OCI-LY7 (cell line): Measurements from ENCODE around the gene SMURF1. TPM values are rescaled to one million over a fixed set of nuclear protein-coding genes. Genes with fewer than 3 reads are reported as not detected.

Experiments
- BruUV-seq: library from RNA; stranded (reverse); fragments of 400-500 nt; replicated peaks from 2 replicates; lab custom pipeline; 2021; lab: Mats Ljungman, UMichigan
- CTCF ChIA-PET: fragments of 300-600 bp; sonication (Branson Sonifier 250); formaldehyde crosslinking; loops from one replicate; lab custom pipeline; 2022; ENCODE audit warnings: antibody characterized with exemption; ENCODE audit not compliant: unreplicated experiment; lab: Charles Lee
- POLR2A ChIA-PET: fragments of 300-600 bp; sonication (Branson Sonifier 250); formaldehyde crosslinking; loops from one replicate; lab custom pipeline; 2022; ENCODE audit warnings: antibody characterized with exemption; lab: Charles Lee
- DNase-seq: peaks from one replicate; pipeline ENCODE4 v3.0.0-alpha.2; 2015; ENCODE audit warnings: low spot score
- H2AFZ ChIP-seq: fragments of 200-600 bp; sonication (generic), shearing (Covaris generic); 2 replicates; pipeline ENCODE4 v1.6.1; 2014; ENCODE audit warnings: mild to moderate bottlenecking, antibody characterized with exemption, low read length, moderate library complexity
- H3K27ac ChIP-seq: fragments of 200-600 bp; sonication (generic); 2 replicates; pipeline ENCODE4 v1.5.1; 2014; ENCODE audit warnings: mixed run types, low read depth, mild to moderate bottlenecking, moderate library complexity, low read length, inconsistent platforms; ENCODE audit not compliant: poor library complexity, severe bottlenecking
- H3K36me3 ChIP-seq: fragments of 200-600 bp; sonication (generic); 2 replicates; pipeline ENCODE4 v1.6.1; 2014; ENCODE audit warnings: mild to moderate bottlenecking, antibody characterized with exemption, low read length, moderate library complexity, mixed read lengths; ENCODE audit not compliant: insufficient read depth
- H3K4me1 ChIP-seq: fragments of 200-600 bp; sonication (generic); 2 replicates; pipeline ENCODE4 v1.5.1; 2014; ENCODE audit warnings: mild to moderate bottlenecking, low read length; ENCODE audit not compliant: insufficient read depth, poor library complexity, severe bottlenecking
- H3K4me2 ChIP-seq: fragments of 200-600 bp; sonication (generic); 2 replicates; pipeline ENCODE4 v1.6.1; 2014; ENCODE audit warnings: mild to moderate bottlenecking, low read length
- H3K4me3 ChIP-seq: fragments of 200-600 bp; sonication (generic); 2 replicates; pipeline ENCODE4 v1.5.1; 2014; ENCODE audit warnings: mild to moderate bottlenecking, low read depth, low read length; ENCODE audit not compliant: poor library complexity, severe bottlenecking
- H3K79me2 ChIP-seq: fragments of 200-600 bp; sonication (generic); 2 replicates; pipeline ENCODE4 v1.6.1; 2016; ENCODE audit warnings: low read depth, mild to moderate bottlenecking, low read length, moderate library complexity, mixed read lengths; ENCODE audit not compliant: insufficient read depth
- H3K9me2 ChIP-seq: fragments of 200-600 bp; sonication (generic); 2 replicates; pipeline ENCODE4 v1.6.1; 2016; ENCODE audit warnings: mild to moderate bottlenecking, low read length, mixed read lengths; ENCODE audit not compliant: insufficient read depth
- H3K9me3 ChIP-seq: fragments of 200-600 bp; sonication (generic); 2 replicates; pipeline ENCODE4 v1.6.1; 2014; ENCODE audit warnings: mild to moderate bottlenecking, mixed run types, low read length, mixed read lengths
- H4K20me1 ChIP-seq: fragments of 200-600 bp; sonication (generic); 2 replicates; pipeline ENCODE4 v1.6.1; 2014; ENCODE audit warnings: mild to moderate bottlenecking, antibody characterized with exemption, low read length, moderate library complexity, mixed read lengths; ENCODE audit not compliant: insufficient read depth
- CTCF ChIP-seq: fragments of 200-600 bp; sonication (generic); conservative IDR thresholded peaks from 2 replicates; pipeline ENCODE4 v1.5.1; 2014; ENCODE audit warnings: mild to moderate bottlenecking, antibody characterized with exemption, low read length, moderate library complexity, mixed read lengths
- EZH2phosphoT487 ChIP-seq: fragments of 200-600 bp; sonication (generic); IDR thresholded peaks from 2 replicates; pipeline ENCODE4 v1.6.1; 2018; ENCODE audit warnings: low read depth, borderline replicate concordance, mild to moderate bottlenecking, mixed run types, antibody characterized with exemption, low read length, moderate library complexity, mixed read lengths
- intact Hi-C: fragments of 100-400 bp; cut with micrococcal nuclease; formaldehyde crosslinking; loops from one replicate; pipeline ENCODE4 v1.10.0; 2022; ENCODE audit not compliant: unreplicated experiment
- total RNA-seq, 2 experiments: library from RNA; depleted of rRNA in 1 of 2; stranded (reverse); fragments of >200 nt in 1 of 2; shearing (Covaris generic) in 1 of 2; gene quantifications; 2 replicates each; pipeline ENCODE4 v1.2.3, GENCODE V29; 2014 to 2022

Gene SMURF1
- total RNA-seq, 2 experiments from 2014 or later = 11.5 to 17.8 TPM

DNA sequence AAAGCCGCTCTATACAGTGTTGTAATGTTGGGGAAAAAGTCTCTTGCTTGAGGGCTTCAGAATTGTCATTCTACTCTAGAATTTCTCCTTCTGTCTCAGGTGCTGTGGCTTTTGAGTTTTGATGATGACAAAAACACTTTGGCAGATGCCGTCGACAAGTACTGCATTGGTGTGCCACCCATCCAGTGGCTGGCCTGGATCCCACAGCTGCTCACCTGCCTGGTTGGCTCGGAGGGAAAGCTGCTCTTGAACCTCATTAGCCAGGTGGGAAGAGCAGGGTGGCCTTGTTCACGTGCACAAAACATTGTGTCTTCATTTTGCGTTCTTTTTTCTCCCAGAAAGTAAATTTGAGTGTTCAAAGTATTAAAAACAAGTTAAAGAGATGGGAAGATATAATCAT is 153.6 kb downstream of the SMURF1 start:
- no peaks in the 10 kb centered on the region for H3K9me2 ChIP-seq
- no peak overlapping the region for H3K4me2 ChIP-seq
- DNase-seq = no peak
- intact Hi-C loops = no loop called here
- H3K9me3 ChIP-seq = peaks cover 5% of the 10 kb centered on the region; the same call in 1 of the 2 replicates
- ChIA-PET CTCF (no interaction called here), POLR2A (no interaction called here)
- no peak overlapping the region for H3K27ac ChIP-seq
- no peaks in the 10 kb centered on the region for H4K20me1 ChIP-seq
- H3K4me1 ChIP-seq = no peaks in the 10 kb centered on the region
- no peak overlapping the region for H2AFZ ChIP-seq
- BruUV-seq = no TSS peak
- peaks cover 99% of the 10 kb centered on the region for H3K36me3 ChIP-seq
- no peak overlapping the region for H3K4me3 ChIP-seq
- TF ChIP-seq CTCF (no peak), EZH2phosphoT487 (no peak)
- H3K79me2 ChIP-seq = no peaks in the 10 kb centered on the region

DNA sequence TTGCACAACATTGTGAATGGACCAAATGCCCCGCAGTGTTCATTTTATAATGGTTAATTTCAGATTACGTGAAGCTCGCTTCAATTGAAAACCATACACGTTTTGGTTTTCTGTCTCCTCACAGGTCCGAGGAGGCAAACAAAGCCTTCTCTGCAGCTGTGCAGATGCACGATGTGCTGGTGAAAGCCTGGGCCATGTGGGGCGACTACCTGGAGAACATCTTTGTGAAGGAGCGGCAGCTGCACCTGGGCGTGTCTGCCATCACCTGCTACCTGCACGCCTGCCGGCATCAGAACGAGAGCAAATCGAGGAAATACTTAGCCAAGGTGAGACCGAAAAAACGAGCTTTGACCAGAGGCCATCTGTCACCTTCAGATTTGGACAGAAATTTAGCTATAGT is 155.3 kb downstream of the SMURF1 start:
- no peak for DNase-seq
- intact Hi-C loops = loop anchor here (5.0 kb wide), 1 partner anchor 51 kb away; no protein-coding TSS in a partner anchor
- Histone ChIP-seq H3K79me2 (no peaks in the 10 kb centered on the region), H3K4me2 (no peak overlapping the region), H3K4me3 (no peak overlapping the region), H2AFZ (no peak overlapping the region), H3K36me3 (peaks cover 99% of the 10 kb centered on the region), H4K20me1 (no peaks in the 10 kb centered on the region), H3K9me3 (peaks cover 5% of the 10 kb centered on the region; the same call in 1 of the 2 replicates), H3K4me1 (no peaks in the 10 kb centered on the region), H3K9me2 (no peaks in the 10 kb centered on the region), H3K27ac (no peak overlapping the region)
- ChIA-PET CTCF (no interaction called here), POLR2A (no interaction called here)
- no TSS peak for BruUV-seq
- TF ChIP-seq EZH2phosphoT487 (no peak), CTCF (no peak)

DNA sequence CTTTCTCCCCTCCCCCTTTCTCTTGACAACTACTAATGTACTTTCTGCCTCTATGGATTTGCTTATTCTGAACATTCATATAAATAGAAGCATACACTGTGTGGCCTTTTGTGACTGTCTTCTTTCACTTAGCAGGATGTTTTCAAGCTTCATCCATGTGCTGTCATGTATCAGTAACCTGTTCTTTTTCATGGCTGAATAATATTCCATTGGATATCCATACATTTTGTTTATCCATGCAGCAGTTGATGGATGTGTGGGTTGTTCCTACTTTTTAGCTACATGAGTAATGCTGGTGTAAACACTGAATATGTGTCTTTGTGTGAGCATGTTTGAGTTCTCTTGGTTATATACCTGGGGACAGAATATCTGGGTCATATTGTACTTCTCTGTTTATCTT is 158.0 kb downstream of the SMURF1 start:
- no peak for TF ChIP-seq EZH2phosphoT487
- no peak for TF ChIP-seq CTCF
- H3K27ac ChIP-seq = no peak overlapping the region
- H3K4me3 ChIP-seq = no peak overlapping the region
- BruUV-seq = no TSS peak
- no peak overlapping the region for H3K4me2 ChIP-seq
- H3K4me1 ChIP-seq = no peaks in the 10 kb centered on the region
- intact Hi-C loops = loop anchor here (5.0 kb wide), 1 partner anchor 49 kb away; no protein-coding TSS in a partner anchor
- ChIA-PET POLR2A (interaction anchor here (1.0 to 1.3 kb wide), 2 partner anchors 13 to 106 kb away, joined by 3 to 4 read pairs; no protein-coding TSS in a partner anchor), CTCF (no interaction called here)
- peaks cover 5% of the 10 kb centered on the region; the same call in 1 of the 2 replicates for H3K9me3 ChIP-seq
- H3K79me2 ChIP-seq = no peaks in the 10 kb centered on the region
- no peaks in the 10 kb centered on the region for H3K9me2 ChIP-seq
- DNase-seq = no peak
- H4K20me1 ChIP-seq = no peaks in the 10 kb centered on the region
- H3K36me3 ChIP-seq = peaks cover 99% of the 10 kb centered on the region
- H2AFZ ChIP-seq = no peak overlapping the region
